Spinal cord (tissue), 10 donors: Measurements from ENCODE around the gene C19orf38. TPM values are rescaled to one million over a fixed set of nuclear protein-coding genes. Genes with fewer than 3 reads are reported as not detected.

Experiments
- DNase-seq, 6 donors: peaks; one replicate each; pipeline versions ENCODE4 v3.0.0 to v3.0.0-alpha.2; 2013 to 2015; ENCODE audit warnings: low spot score in 6 of 6, low read depth in 4 of 6
- H3K27ac ChIP-seq: one replicate; pipeline ENCODE4 v1.5.1; 2013; ENCODE audit warnings: low read depth, low read length, control low read depth
- H3K27me3 ChIP-seq: one replicate; pipeline ENCODE4 v1.6.1; 2013; ENCODE audit warnings: low read length; ENCODE audit not compliant: control insufficient read depth, insufficient read depth
- H3K36me3 ChIP-seq: one replicate; pipeline ENCODE4 v1.6.1; 2013; ENCODE audit warnings: low read length; ENCODE audit not compliant: control insufficient read depth, insufficient read depth
- H3K4me1 ChIP-seq: one replicate; pipeline ENCODE4 v1.6.1; 2013; ENCODE audit warnings: low read length; ENCODE audit not compliant: control insufficient read depth, insufficient read depth
- H3K4me3 ChIP-seq: one replicate; pipeline ENCODE4 v1.5.1; 2013; ENCODE audit warnings: low read depth, low read length, control low read depth
- H3K9me3 ChIP-seq: one replicate; pipeline ENCODE4 v1.6.1; 2013; ENCODE audit warnings: low read length; ENCODE audit not compliant: control insufficient read depth, insufficient read depth
- WGBS: methylation state at CpG from one replicate; pipeline ENCODE4 v1.1.5; 2013; ENCODE audit warnings: missing lambda C conversion rate; ENCODE audit not compliant: insufficient coverage; 5-methylcytosine and 5-hydroxymethylcytosine counted together
- polyA plus RNA-seq, 2 donors: library from polyadenylated mRNA; unstranded; fragments of 120-200 nt; gene quantifications; one replicate each; pipeline ENCODE4 v1.2.1, GENCODE V29; 2013; ENCODE audit not compliant: insufficient read length in 2 of 2
- total RNA-seq, 2 donors: library from RNA; depleted of rRNA in 1 of 2; stranded (reverse); fragments of 120-200 nt in 1 of 2; fragments of >200 nt in 1 of 2; gene quantifications; one replicate each; pipeline versions ENCODE4 v1.2.3 to v1.2.4, GENCODE V29; 2013 to 2014
- donor health status: healthy.

The C19orf38 gene
- total and polyA plus RNA-seq, 4 donors: 1.3 to 2.9 (median 2.2) TPM

GRCh38 chr19:10885201-10886169 lies 37.3 kb downstream of the C19orf38 start:
- Histone ChIP-seq H3K27me3 (no peaks in the 10 kb centered on the region), H3K4me1 (peaks cover 62% of the 10 kb centered on the region), H3K4me3 (no peak overlapping the region), H3K36me3 (peaks cover 31% of the 10 kb centered on the region), H3K27ac (peak overlapping the region; percentile 61), H3K9me3 (no peaks in the 10 kb centered on the region)
- WGBS: 17% methylated on average over 8 of the region's 20 CpGs
- peak in 2 of 6 donors; percentile 69 to 73 for DNase-seq

GRCh38 chr19:10887616-10888367 lies 39.6 kb downstream of the C19orf38 start:
- Histone ChIP-seq H3K27ac (no peak overlapping the region), H3K4me1 (peaks cover 63% of the 10 kb centered on the region), H3K9me3 (no peaks in the 10 kb centered on the region), H3K36me3 (peaks cover 17% of the 10 kb centered on the region), H3K4me3 (no peak overlapping the region), H3K27me3 (no peaks in the 10 kb centered on the region)
- 68% methylated on average over 9 of the region's 9 CpGs for WGBS
- DNase-seq: no peak

- H3K27me3 ChIP-seq: no peaks in the 10 kb centered on the region
- H3K36me3 ChIP-seq: peaks cover 11% of the 10 kb centered on the region
- peaks cover 65% of the 10 kb centered on the region for H3K4me1 ChIP-seq
- 12% methylated on average over 10 of the region's 13 CpGs for WGBS
- H3K9me3 ChIP-seq: no peaks in the 10 kb centered on the region
- H3K27ac ChIP-seq: peak overlapping the region; percentile 7
- H3K4me3 ChIP-seq: no peak overlapping the region
- peak in 2 of 6 donors; percentile 86 to 91 for DNase-seq
Measured at GRCh38 chr19:10888421-10888866, 40.2 kb downstream of the C19orf38 start.

GRCh38 chr19:10889880-10890279 lies 41.7 kb downstream of the C19orf38 start:
- WGBS: no CpG with 5 or more reads among the region's 4 CpGs
- Histone ChIP-seq H3K27me3 (no peaks in the 10 kb centered on the region), H3K4me1 (peaks cover 73% of the 10 kb centered on the region), H3K9me3 (no peaks in the 10 kb centered on the region), H3K27ac (no peak overlapping the region), H3K4me3 (no peak overlapping the region), H3K36me3 (peaks cover 11% of the 10 kb centered on the region)
- no peak for DNase-seq

- 30% methylated on average over 8 of the region's 21 CpGs for WGBS
- peak in 2 of 6 donors; percentile 70 to 81 for DNase-seq
- Histone ChIP-seq H3K9me3 (no peaks in the 10 kb centered on the region), H3K36me3 (peaks cover 14% of the 10 kb centered on the region), H3K4me3 (no peak overlapping the region), H3K4me1 (peaks cover 76% of the 10 kb centered on the region), H3K27ac (peak overlapping the region; percentile 69), H3K27me3 (no peaks in the 10 kb centered on the region)
Measured at GRCh38 chr19:10891405-10892086, 43.3 kb downstream of the C19orf38 start.

- H3K4me3 ChIP-seq: no peak overlapping the region
Measured at GRCh38 chr19:10892256-10892655, 44.0 kb downstream of the C19orf38 start.

GRCh38 chr19:10894911-10895213 lies 46.6 kb downstream of the C19orf38 start:
- 72% methylated on average over 5 of the region's 7 CpGs for WGBS
- peaks cover 73% of the 10 kb centered on the region for H3K4me1 ChIP-seq
- H3K27ac ChIP-seq: no peak overlapping the region

More at GRCh38 chr19:10892256-10892655, 44.0 kb downstream of the C19orf38 start:
- no peaks in the 10 kb centered on the region for H3K9me3 ChIP-seq
- H3K27me3 ChIP-seq: no peaks in the 10 kb centered on the region
- 70% methylated on average over 5 of the region's 13 CpGs for WGBS
- H3K36me3 ChIP-seq: peaks cover 7% of the 10 kb centered on the region
- H3K27ac ChIP-seq: no peak overlapping the region
- no peak for DNase-seq
- H3K4me1 ChIP-seq: peaks cover 77% of the 10 kb centered on the region

GRCh38 chr19:10895363-10895762 lies 47.1 kb downstream of the C19orf38 start:
- Histone ChIP-seq H3K27me3 (no peaks in the 10 kb centered on the region), H3K4me3 (no peak overlapping the region), H3K4me1 (peaks cover 73% of the 10 kb centered on the region), H3K9me3 (no peaks in the 10 kb centered on the region), H3K27ac (no peak overlapping the region), H3K36me3 (peaks cover 14% of the 10 kb centered on the region)
- WGBS: 80% methylated on average over 4 of the region's 6 CpGs
- no peak for DNase-seq

More at GRCh38 chr19:10894911-10895213, 46.6 kb downstream of the C19orf38 start:
- H3K4me3 ChIP-seq: no peak overlapping the region
- H3K9me3 ChIP-seq: no peaks in the 10 kb centered on the region
- H3K27me3 ChIP-seq: no peaks in the 10 kb centered on the region
- DNase-seq: no peak
- peaks cover 14% of the 10 kb centered on the region for H3K36me3 ChIP-seq

- Histone ChIP-seq H3K4me3 (no peak overlapping the region), H3K27me3 (no peaks in the 10 kb centered on the region), H3K4me1 (peaks cover 70% of the 10 kb centered on the region), H3K27ac (no peak overlapping the region), H3K36me3 (peaks cover 14% of the 10 kb centered on the region), H3K9me3 (no peaks in the 10 kb centered on the region)
- WGBS: 58% methylated on average over 5 of the region's 12 CpGs
- DNase-seq: no peak
Measured at GRCh38 chr19:10895920-10896319, 47.7 kb downstream of the C19orf38 start.
